Keratinocyte (primary cell): Measurements from ENCODE around the gene ARHGAP24. TPM values are rescaled to one million over a fixed set of nuclear protein-coding genes. Genes with fewer than 3 reads are reported as not detected.

Source experiments
- DNase-seq: peaks from one replicate; pipeline ENCODE4 v3.0.0-alpha.2; 2011; ENCODE audit warnings: low read depth, missing footprints, low spot score
- FAIRE-seq: peaks from 2 replicates; lab custom pipeline; 2011; peaks lifted over from hg19 to GRCh38; lab: Jason Lieb, UNC
- H2AFZ ChIP-seq: 2 replicates; pipeline ENCODE4 v1.6.0; 2012; ENCODE audit warnings: low read length, control low read depth, inconsistent platforms; ENCODE audit not compliant: control insufficient read depth
- H3K27ac ChIP-seq: 2 replicates; pipeline ENCODE4 v1.5.1; 2011; ENCODE audit warnings: low read length; ENCODE audit not compliant: control insufficient read depth, insufficient read depth
- H3K27me3 ChIP-seq: 3 replicates; pipeline ENCODE4 v1.6.0; 2011; ENCODE audit warnings: low read length; ENCODE audit not compliant: control insufficient read depth, insufficient read depth; ENCODE audit errors: extremely low read depth
- H3K36me3 ChIP-seq, 2 experiments: 2 replicates in 1 of 2; 3 replicates in 1 of 2; pipeline ENCODE4 v1.5.1; 2011; ENCODE audit warnings: low read length in 2 of 2, mild to moderate bottlenecking in 1 of 2; ENCODE audit not compliant: control insufficient read depth in 2 of 2, insufficient read depth in 2 of 2; ENCODE audit errors: extremely low read depth in 1 of 2
- H3K4me1 ChIP-seq: 3 replicates; pipeline ENCODE4 v1.5.1; 2011; ENCODE audit warnings: low read length; ENCODE audit not compliant: control insufficient read depth, insufficient read depth; ENCODE audit errors: extremely low read depth
- H3K4me2 ChIP-seq: 3 replicates; pipeline ENCODE4 v1.6.0; 2011; ENCODE audit warnings: low read depth, low read length; ENCODE audit not compliant: control insufficient read depth, insufficient read depth; ENCODE audit errors: extremely low read depth
- H3K4me3 ChIP-seq, 3 experiments: fragments of 200-600 bp in 1 of 3; sonication (generic) in 1 of 3; 2 replicates in 2 of 3; 3 replicates in 1 of 3; pipeline ENCODE4 v1.5.1; 2011 to 2016; ENCODE audit warnings: low read length in 3 of 3, mild to moderate bottlenecking in 3 of 3, control low read depth in 2 of 3, inconsistent platforms in 1 of 3, low read depth in 1 of 3, mixed read lengths in 1 of 3, mixed run types in 1 of 3, moderate library complexity in 1 of 3; ENCODE audit not compliant: control insufficient read depth in 2 of 3, insufficient read depth in 2 of 3; ENCODE audit errors: extremely low read depth in 1 of 3
- H3K79me2 ChIP-seq: 2 replicates; pipeline ENCODE4 v1.6.0; 2012; ENCODE audit warnings: low read length; ENCODE audit not compliant: control insufficient read depth, insufficient read depth
- H3K9ac ChIP-seq: 3 replicates; pipeline ENCODE4 v1.6.0; 2011; ENCODE audit warnings: low read length; ENCODE audit not compliant: control insufficient read depth, insufficient read depth; ENCODE audit errors: extremely low read depth
- H3K9me1 ChIP-seq: 3 replicates; pipeline ENCODE4 v1.6.0; 2011; ENCODE audit warnings: low read length; ENCODE audit not compliant: control insufficient read depth, insufficient read depth; ENCODE audit errors: extremely low read depth
- H3K9me3 ChIP-seq: 2 replicates; pipeline ENCODE4 v1.5.1; 2012; ENCODE audit warnings: low read depth, low read length; ENCODE audit not compliant: control insufficient read depth
- H4K20me1 ChIP-seq: 3 replicates; pipeline ENCODE4 v1.6.0; 2011; ENCODE audit warnings: low read length; ENCODE audit not compliant: control insufficient read depth, insufficient read depth; ENCODE audit errors: extremely low read depth
- EZH2 ChIP-seq: IDR thresholded peaks from one replicate; pipeline ENCODE4 v1.6.1; 2012; ENCODE audit warnings: inconsistent platforms, mild to moderate bottlenecking, low read length, moderate library complexity
- dilution Hi-C: fragments of 300-500 bp; cut with MboI; formaldehyde crosslinking; loops from one replicate; pipeline ENCODE4 v1.7.0; 2020; ENCODE audit warnings: low sequenced_read_pairs; ENCODE audit not compliant: extremely low pct_ligation_motif_present
- polyA plus RNA-seq, 5 experiments: library from polyadenylated mRNA; depleted of rRNA in 3 of 5; stranded (reverse) in 3 of 5; stranded (forward) in 1 of 5; unstranded in 1 of 5; fragments of >200 nt; gene quantifications; 1 replicate in 1 of 5; 2 replicates in 3 of 5; 3 replicates in 1 of 5; pipeline versions ENCODE4 v1.2.1 to v1.2.3, GENCODE V29; 2011 to 2012; ENCODE audit warnings: missing spikeins in 2 of 5, low read depth in 1 of 5, low replicate concordance in 1 of 5
- TF ChIP-seq, protein P1 (sequence below), 3 experiments: IDR thresholded peaks in 1 of 3; conservative IDR thresholded peaks in 1 of 3; optimal IDR thresholded peaks in 1 of 3; 2 replicates in 2 of 3; 3 replicates in 1 of 3; pipeline versions ENCODE3 to v1.5.1; 2011; ENCODE audit warnings: low read length in 3 of 3, mild to moderate bottlenecking in 3 of 3, moderate library complexity in 2 of 3, control low read depth in 1 of 3, inconsistent platforms in 1 of 3; ENCODE audit not compliant: insufficient read depth in 2 of 3; ENCODE audit errors: extremely low read depth in 1 of 3

Gene ARHGAP24
- polyA plus RNA-seq, 1 donor (not counting 4 experiments of a cell fraction or from before 2014, with no cell fraction given) = 0.87 TPM

DNA sequence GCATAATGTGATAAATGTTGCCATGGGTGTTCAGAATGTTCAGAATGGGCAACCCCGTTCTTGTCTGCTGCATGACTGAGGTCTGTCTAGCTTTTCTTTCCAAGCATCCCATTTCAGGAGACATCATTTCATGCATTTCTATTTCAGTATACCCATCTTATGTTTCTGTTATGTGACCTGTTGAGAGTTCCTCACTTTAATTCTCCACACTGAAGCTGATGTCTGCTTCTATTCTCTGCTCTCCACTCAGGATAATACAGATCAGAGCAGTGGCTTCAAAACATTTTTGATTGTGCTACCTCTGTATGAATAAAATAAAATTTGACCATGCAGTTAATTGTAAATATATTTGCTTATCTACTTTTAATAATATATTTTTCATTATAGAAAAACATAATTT, 398.6 kb downstream of the ARHGAP24 start:
- TF ChIP-seq EZH2 = no peak
- TF ChIP-seq, protein P1, sequence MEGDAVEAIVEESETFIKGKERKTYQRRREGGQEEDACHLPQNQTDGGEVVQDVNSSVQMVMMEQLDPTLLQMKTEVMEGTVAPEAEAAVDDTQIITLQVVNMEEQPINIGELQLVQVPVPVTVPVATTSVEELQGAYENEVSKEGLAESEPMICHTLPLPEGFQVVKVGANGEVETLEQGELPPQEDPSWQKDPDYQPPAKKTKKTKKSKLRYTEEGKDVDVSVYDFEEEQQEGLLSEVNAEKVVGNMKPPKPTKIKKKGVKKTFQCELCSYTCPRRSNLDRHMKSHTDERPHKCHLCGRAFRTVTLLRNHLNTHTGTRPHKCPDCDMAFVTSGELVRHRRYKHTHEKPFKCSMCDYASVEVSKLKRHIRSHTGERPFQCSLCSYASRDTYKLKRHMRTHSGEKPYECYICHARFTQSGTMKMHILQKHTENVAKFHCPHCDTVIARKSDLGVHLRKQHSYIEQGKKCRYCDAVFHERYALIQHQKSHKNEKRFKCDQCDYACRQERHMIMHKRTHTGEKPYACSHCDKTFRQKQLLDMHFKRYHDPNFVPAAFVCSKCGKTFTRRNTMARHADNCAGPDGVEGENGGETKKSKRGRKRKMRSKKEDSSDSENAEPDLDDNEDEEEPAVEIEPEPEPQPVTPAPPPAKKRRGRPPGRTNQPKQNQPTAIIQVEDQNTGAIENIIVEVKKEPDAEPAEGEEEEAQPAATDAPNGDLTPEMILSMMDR (optimal IDR thresholded peaks at IDR 0.05 in 1 of 3, IDR thresholded peaks at IDR 0.05 in 1 of 3, conservative IDR thresholded peaks at IDR 0.05 in 1 of 3; ENCODE audit: extremely low read depth in 1 of 3, insufficient read depth in 2 of 3, low read length in 3 of 3) = no peak
- dilution Hi-C loops = no loop called here
- no peaks in the 10 kb centered on the region for H3K4me1 ChIP-seq

DNA sequence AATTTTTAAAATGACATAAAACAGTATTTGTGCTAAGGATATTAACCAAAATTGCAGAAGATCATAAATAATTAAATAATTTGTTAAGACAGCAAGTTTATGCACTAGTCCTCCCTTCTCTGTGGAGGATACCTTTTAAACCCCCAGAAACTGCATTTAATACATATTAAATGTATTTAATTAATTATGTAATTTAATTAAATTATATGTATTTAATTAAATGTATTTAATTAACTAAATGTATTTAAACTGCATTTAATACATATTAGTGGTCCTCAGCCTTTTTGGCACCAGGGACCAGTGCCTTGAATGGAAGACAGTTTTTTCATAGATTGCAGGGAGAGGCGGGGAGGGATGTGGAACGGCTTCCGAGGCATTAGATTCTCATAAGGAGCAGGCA, 404.6 kb downstream of the ARHGAP24 start:
- DNase-seq = no peak
- TF ChIP-seq EZH2 = no peak
- TF ChIP-seq, protein P1 (optimal IDR thresholded peaks at IDR 0.05 in 1 of 3, IDR thresholded peaks at IDR 0.05 in 1 of 3, conservative IDR thresholded peaks at IDR 0.05 in 1 of 3; ENCODE audit: extremely low read depth in 1 of 3, insufficient read depth in 2 of 3, low read length in 3 of 3) = no peak
- FAIRE-seq = no peak
- peaks cover 2% of the 10 kb centered on the region for H3K9me1 ChIP-seq
- no peaks in the 10 kb centered on the region for H3K36me3 ChIP-seq
- H2AFZ ChIP-seq = no peak overlapping the region
- H4K20me1 ChIP-seq = no peaks in the 10 kb centered on the region
- no peak overlapping the region for H3K9ac ChIP-seq
- H3K79me2 ChIP-seq = no peaks in the 10 kb centered on the region
- no peaks in the 10 kb centered on the region for H3K4me1 ChIP-seq
- H3K27ac ChIP-seq = no peak overlapping the region
- no peaks in the 10 kb centered on the region for H3K9me3 ChIP-seq
- H3K4me2 ChIP-seq = no peak overlapping the region
- H3K27me3 ChIP-seq = no peaks in the 10 kb centered on the region
- H3K4me3 ChIP-seq = no peak overlapping the region
- dilution Hi-C loops = no loop called here

More for the DNA sequence above, 398.6 kb downstream of the ARHGAP24 start:
- no peak overlapping the region for H3K27ac ChIP-seq
- H3K27me3 ChIP-seq = no peaks in the 10 kb centered on the region
- no peaks in the 10 kb centered on the region for H3K79me2 ChIP-seq
- no peaks in the 10 kb centered on the region for H3K9me3 ChIP-seq
- DNase-seq (no peak), FAIRE-seq (no peak)
- H2AFZ ChIP-seq = no peak overlapping the region
- no peaks in the 10 kb centered on the region for H4K20me1 ChIP-seq
- no peaks in the 10 kb centered on the region for H3K9me1 ChIP-seq
- no peaks in the 10 kb centered on the region for H3K36me3 ChIP-seq
- H3K4me3 ChIP-seq = no peak overlapping the region
- no peak overlapping the region for H3K4me2 ChIP-seq
- H3K9ac ChIP-seq = no peak overlapping the region
